ENCODE data around the gene NRG3.

DNA sequence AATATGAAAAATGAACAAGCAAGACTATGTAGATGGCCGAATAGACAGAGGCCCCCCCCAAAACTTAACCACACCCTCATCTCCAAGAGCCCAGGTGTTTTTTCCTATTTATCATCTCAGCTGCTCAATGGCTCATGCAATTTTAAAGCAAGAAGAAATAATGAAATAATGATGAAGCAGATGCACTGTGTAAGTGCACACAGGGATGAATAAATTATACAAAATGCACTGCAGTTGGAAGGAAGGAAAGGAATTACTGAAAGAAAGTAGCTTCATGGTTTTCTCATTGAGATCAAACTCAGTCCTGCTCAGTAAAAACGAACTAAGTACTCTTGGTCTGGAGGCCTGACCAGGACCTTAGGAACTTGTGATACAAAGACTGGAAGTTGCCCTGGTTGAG is 810.1 kb downstream of the NRG3 start:
- TF ChIP-seq, protein P1, sequence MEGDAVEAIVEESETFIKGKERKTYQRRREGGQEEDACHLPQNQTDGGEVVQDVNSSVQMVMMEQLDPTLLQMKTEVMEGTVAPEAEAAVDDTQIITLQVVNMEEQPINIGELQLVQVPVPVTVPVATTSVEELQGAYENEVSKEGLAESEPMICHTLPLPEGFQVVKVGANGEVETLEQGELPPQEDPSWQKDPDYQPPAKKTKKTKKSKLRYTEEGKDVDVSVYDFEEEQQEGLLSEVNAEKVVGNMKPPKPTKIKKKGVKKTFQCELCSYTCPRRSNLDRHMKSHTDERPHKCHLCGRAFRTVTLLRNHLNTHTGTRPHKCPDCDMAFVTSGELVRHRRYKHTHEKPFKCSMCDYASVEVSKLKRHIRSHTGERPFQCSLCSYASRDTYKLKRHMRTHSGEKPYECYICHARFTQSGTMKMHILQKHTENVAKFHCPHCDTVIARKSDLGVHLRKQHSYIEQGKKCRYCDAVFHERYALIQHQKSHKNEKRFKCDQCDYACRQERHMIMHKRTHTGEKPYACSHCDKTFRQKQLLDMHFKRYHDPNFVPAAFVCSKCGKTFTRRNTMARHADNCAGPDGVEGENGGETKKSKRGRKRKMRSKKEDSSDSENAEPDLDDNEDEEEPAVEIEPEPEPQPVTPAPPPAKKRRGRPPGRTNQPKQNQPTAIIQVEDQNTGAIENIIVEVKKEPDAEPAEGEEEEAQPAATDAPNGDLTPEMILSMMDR (IDR thresholded peaks at IDR 0.05), result no peak
- TF ChIP-seq EZH2 (IDR thresholded peaks at IDR 0.05; ENCODE audit: borderline replicate concordance, insufficient read depth, low read depth, low read length, poor library complexity, severe bottlenecking), result no peak
